HG02798 (cell line): ENCODE data around the gene CDC42BPG.

Experiments
- ATAC-seq: cut with Tn5 transposase; IDR thresholded peaks from one replicate; pipeline ENCODE4 v1.9.1; 2021; ENCODE audit warnings: mild to moderate bottlenecking; ENCODE audit not compliant: unreplicated experiment, poor library complexity

CDC42BPG gene, protein sequence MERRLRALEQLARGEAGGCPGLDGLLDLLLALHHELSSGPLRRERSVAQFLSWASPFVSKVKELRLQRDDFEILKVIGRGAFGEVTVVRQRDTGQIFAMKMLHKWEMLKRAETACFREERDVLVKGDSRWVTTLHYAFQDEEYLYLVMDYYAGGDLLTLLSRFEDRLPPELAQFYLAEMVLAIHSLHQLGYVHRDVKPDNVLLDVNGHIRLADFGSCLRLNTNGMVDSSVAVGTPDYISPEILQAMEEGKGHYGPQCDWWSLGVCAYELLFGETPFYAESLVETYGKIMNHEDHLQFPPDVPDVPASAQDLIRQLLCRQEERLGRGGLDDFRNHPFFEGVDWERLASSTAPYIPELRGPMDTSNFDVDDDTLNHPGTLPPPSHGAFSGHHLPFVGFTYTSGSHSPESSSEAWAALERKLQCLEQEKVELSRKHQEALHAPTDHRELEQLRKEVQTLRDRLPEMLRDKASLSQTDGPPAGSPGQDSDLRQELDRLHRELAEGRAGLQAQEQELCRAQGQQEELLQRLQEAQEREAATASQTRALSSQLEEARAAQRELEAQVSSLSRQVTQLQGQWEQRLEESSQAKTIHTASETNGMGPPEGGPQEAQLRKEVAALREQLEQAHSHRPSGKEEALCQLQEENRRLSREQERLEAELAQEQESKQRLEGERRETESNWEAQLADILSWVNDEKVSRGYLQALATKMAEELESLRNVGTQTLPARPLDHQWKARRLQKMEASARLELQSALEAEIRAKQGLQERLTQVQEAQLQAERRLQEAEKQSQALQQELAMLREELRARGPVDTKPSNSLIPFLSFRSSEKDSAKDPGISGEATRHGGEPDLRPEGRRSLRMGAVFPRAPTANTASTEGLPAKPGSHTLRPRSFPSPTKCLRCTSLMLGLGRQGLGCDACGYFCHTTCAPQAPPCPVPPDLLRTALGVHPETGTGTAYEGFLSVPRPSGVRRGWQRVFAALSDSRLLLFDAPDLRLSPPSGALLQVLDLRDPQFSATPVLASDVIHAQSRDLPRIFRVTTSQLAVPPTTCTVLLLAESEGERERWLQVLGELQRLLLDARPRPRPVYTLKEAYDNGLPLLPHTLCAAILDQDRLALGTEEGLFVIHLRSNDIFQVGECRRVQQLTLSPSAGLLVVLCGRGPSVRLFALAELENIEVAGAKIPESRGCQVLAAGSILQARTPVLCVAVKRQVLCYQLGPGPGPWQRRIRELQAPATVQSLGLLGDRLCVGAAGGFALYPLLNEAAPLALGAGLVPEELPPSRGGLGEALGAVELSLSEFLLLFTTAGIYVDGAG (N-terminal part only)

GRCh38 chr11:64844330-64845128 lies at the start of gene CDC42BPG:
CDC42BPG (minus strand) TSS chr11:64844653; CDS start chr11:64844569, 84 bp downstream.
- peak; percentile 40 for ATAC-seq

GRCh38 chr11:64893194-64894069 lies 49.0 kb upstream of the CDC42BPG start:
- ATAC-seq, result no peak

GRCh38 chr11:64892838-64893193 lies 48.4 kb upstream of the CDC42BPG start:
- no peak for ATAC-seq

DNA sequence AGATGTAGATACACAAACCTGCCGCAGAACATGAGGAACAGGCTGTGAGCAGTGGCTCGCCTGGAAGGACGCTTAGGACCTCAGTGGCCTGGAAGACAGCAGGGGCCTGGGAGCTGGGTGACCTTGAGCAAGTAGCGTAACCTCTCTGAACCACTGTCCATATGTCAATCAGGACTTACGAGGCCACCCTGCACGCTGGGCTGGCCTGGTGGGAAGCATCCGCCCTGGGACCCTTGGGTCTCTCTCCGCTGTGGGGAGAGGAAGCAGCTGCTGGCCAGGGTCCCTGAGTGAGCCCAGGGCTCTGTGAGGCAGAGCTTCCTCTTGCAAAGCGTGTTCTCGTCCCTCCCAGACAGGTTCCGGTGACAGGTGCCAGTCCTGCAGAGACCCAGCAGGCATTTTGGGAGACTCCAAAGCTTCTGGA lies 48.0 kb upstream of the CDC42BPG start:
- ATAC-seq, result no peak

- no peak for ATAC-seq
Observed at GRCh38 chr11:64891880-64892279, 47.4 kb upstream of the CDC42BPG start.

DNA sequence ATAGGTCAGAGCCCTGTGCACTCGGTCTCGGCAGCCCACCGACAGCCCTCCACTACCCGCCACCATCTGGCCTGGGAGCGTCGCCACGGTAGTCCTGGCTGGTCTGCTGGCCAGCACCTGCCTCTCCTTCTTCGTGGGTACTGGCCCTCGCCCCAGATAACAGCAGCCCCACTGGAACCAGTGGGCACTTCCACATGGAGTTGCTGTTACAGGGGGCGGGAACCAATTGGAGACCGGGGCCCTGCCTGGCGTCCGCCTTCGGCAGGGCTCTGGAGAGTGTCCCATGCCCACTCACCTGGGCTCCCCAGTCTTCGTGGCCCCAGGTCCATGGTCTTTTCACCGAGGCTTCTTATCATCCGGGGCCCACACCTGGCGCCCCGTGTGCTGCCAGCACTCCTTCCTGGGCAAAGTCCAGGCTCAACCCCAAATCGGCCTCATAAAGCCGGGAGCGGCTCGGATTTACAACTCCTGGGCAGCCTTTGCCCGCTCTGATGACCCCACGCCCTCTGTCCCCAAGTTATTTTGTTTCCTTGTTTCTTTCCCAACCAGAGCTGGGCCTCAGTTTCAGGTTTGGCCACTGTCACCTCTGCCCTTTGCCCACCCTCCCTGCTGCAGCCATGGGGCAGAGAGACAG lies 46.9 kb upstream of the CDC42BPG start:
- no peak for ATAC-seq

- ATAC-seq, result no peak
Observed at GRCh38 chr11:64890522-64890939, 46.1 kb upstream of the CDC42BPG start.

- ATAC-seq, result no peak
Observed at GRCh38 chr11:64888729-64889511, 44.5 kb upstream of the CDC42BPG start.

DNA sequence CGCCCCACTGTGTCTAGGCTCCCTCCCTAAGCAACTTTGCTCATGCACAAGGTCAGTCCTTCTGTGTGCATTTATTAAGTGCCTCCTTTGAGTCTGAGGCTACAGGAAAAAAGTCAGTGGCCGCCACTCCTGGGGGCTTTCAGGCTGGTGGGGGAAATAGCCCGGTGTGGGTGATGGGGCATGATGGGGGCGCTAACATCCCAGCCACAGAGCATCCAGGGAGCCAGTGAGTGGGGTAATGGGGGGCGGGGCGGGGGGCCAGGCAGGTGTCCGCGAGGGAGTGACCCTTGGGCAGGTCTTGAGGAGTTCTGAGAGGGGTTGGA lies 43.9 kb upstream of the CDC42BPG start:
- no peak for ATAC-seq

DNA sequence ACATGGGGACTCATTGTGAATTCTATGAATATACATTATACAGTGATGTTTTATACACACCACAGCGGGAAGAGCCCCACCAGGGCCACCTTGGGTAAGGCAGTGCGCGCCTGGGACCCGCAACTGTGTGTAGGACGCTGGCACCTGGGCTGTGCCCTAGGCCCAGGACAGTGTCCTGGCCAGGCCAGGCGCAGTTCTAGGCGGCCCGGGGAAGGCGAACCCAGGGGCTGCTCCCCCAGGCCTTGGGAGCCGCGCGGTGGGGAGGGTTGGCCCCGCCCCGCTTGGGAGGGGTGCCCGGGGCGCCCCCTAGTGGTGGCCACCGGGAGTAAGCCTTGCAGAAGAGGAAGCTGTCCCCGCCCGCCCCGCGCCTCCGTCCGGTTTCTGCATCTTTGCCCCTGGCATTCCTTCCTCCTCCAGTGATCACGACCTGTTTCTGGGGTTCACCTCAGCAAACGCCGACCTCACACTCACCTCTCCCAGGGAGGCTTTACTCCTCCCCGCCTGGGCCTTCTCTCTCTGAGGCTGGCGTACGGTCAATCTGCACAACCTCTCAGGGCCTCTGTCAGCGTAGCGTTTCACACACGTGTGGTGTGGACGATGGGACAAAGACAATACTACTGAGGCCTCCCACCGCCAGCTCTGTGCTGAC lies 43.4 kb upstream of the CDC42BPG start:
- peak; percentile 86 for ATAC-seq

DNA sequence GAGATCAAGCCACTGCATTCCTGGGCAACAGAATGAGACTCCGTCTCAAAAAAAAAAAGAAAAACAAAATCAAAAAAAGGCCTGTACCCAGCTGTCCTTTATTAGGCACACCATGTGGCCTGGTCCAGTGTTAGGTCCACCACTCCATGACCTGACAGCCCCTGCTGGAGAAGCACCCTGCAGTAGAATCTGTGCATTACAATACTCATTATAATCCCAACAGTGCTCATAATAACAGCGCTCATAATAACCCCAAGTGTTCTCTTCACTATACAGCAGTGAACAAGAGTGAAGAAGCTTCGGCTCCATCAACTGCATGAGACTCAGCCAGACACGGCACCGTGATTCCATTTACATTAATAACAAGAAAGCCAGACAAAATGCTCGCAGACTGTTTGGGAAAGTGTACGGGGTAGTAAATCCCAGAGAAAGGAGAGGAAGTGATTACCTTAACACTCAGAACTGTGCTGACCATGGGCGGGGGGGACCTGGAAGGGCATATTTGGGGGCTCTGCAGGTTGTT lies 42.8 kb upstream of the CDC42BPG start:
- no peak for ATAC-seq

- ATAC-seq, result no peak
Observed at GRCh38 chr11:64885367-64886286, 41.2 kb upstream of the CDC42BPG start.

- no peak for ATAC-seq
Observed at GRCh38 chr11:64884019-64884418, 39.6 kb upstream of the CDC42BPG start.

GRCh38 chr11:64883575-64883974 lies 39.1 kb upstream of the CDC42BPG start:
- no peak for ATAC-seq

DNA sequence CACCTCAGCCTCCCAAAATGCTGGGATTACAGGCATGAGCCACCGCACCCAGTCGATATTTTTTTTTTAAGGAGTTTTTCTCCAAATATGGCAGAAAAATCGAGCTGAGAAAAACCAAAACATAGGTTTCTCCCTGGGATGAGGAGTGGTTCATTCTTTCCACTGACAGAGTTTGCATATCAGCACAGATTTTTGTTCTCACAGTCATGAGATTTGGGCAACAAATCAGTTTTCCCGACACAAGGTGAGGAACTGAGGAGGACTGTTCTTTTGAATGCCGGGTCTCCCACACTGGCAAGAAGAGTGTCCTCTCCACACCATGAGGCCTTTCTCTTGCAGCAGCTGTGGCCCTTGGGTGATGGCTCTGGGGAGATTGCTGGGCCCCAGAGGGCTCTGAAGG lies 37.8 kb upstream of the CDC42BPG start:
- ATAC-seq, result no peak

DNA sequence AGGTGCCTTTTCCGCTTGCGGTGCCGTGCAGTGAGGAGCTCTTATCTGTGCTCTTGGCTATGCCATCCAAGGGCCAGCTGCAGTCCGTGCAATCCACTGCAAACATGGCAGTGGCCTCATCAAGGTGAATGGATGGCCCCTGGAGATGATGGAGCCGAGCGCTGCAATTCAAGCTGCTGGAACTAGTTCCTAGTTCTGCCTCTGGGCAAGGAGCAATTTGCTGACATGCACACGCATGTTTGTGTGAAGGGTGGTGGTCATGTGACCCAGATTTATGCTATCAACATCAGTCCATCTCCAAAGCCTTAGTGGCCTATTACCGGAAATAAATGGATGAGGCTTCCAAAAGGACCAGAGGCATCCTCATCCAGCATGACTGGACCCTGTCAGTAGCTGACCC lies 37.0 kb upstream of the CDC42BPG start:
- ATAC-seq, result no peak
